Aorta (tissue), 5 donors: ENCODE data around the gene GAS6. TPM values are rescaled to one million over a fixed set of nuclear protein-coding genes. Genes with fewer than 3 reads are reported as not detected.

Source experiments
- ATAC-seq: fragments of 200-7000 bp; cut with Tn5 transposase; one replicate; pipeline ENCODE4 v1.9.1; 2022; ENCODE audit warnings: moderate library complexity; ENCODE audit not compliant: low FRiP score
- DNase-seq, 2 donors: peaks; one replicate each; pipeline ENCODE4 v3.0.0-alpha.2; 2020
- H3K27ac ChIP-seq, 2 donors: one replicate each; pipeline ENCODE4 v1.5.1; 2013; ENCODE audit warnings: low read length in 2 of 2, mild to moderate bottlenecking in 2 of 2, moderate library complexity in 2 of 2, control low read depth in 1 of 2, inconsistent platforms in 1 of 2, low read depth in 1 of 2
- H3K27me3 ChIP-seq, 2 donors: one replicate each; pipeline ENCODE4 v1.6.1; 2013; ENCODE audit warnings: control low read depth in 1 of 2, low read length in 1 of 2, mild to moderate bottlenecking in 1 of 2, moderate library complexity in 1 of 2; ENCODE audit not compliant: insufficient read depth in 2 of 2, control insufficient read depth in 1 of 2
- H3K36me3 ChIP-seq, 2 donors: one replicate each; pipeline ENCODE4 v1.6.1; 2013; ENCODE audit warnings: control low read depth in 1 of 2, low read length in 1 of 2, mild to moderate bottlenecking in 1 of 2; ENCODE audit not compliant: insufficient read depth in 2 of 2, control insufficient read depth in 1 of 2
- H3K4me1 ChIP-seq, 2 donors: one replicate each; pipeline ENCODE4 v1.6.1; 2013; ENCODE audit warnings: low read length in 2 of 2, control low read depth in 1 of 2, mild to moderate bottlenecking in 1 of 2, moderate library complexity in 1 of 2; ENCODE audit not compliant: insufficient read depth in 2 of 2, control insufficient read depth in 1 of 2
- H3K4me3 ChIP-seq, 2 donors: one replicate each; pipeline ENCODE4 v1.5.1; 2013; ENCODE audit warnings: low read length in 2 of 2, control low read depth in 1 of 2, mild to moderate bottlenecking in 1 of 2
- H3K9me3 ChIP-seq: one replicate; pipeline ENCODE4 v1.6.1; 2013; ENCODE audit warnings: mild to moderate bottlenecking, low read length; ENCODE audit not compliant: control insufficient read depth
- WGBS, 2 donors: extraction: QIAGEN DNeasy Blood & Tissue Kit; methylation state at CpG; one replicate each; pipeline ENCODE4 v1.1.7; 2013; 5-methylcytosine and 5-hydroxymethylcytosine counted together
- intact Hi-C, 2 donors: fragments of 100-400 bp; cut with DNase I; formaldehyde crosslinking; loops; one replicate each; pipeline versions ENCODE4 v1.14.2 to v1.15.0; 2022
- polyA plus RNA-seq, 2 donors: library from polyadenylated mRNA; stranded (reverse); fragments of 200-250 nt; gene quantifications; one replicate each; pipeline ENCODE4 v1.2.3, GENCODE V29; 2013
- total RNA-seq, 2 donors: library from RNA; stranded (reverse); fragmentation: NEBNext Ultra II Directional; extraction: Animal tissue kit (Norgen Biotek cat#: 25700); gene quantifications; one replicate each; pipeline ENCODE4 v1.2.1, GENCODE V29; 2021
- donor health status: healthy with polysubstance abuse.
- donor health status: Bipolar disorder and iron deficiency.
- donor health status: DM: no; HTN: no; CAD: no.
- donor health status: DM: no; HTN: no; CAD: no.
- donor health status: DM: yes; HTN: yes; CAD: no.

GAS6 gene
- total and polyA plus RNA-seq, 4 donors, result 244 to 509 (median 333) TPM

- H3K27ac ChIP-seq, result peak overlapping the region in 1 of 2 donors; percentile 33
- peaks cover 0 to 3% of the 10 kb centered on the region in 2 donors for H3K4me1 ChIP-seq
- peak; percentile 58 for ATAC-seq
- WGBS, 2 donors, result 32% methylated on average over 11 of the region's 11 CpGs
- intact Hi-C loops, result no loop called here
- peak in 1 of 2 donors; percentile 59 for DNase-seq
- no peak overlapping the region for H3K4me3 ChIP-seq
- H3K36me3 ChIP-seq, result no peaks in the 10 kb centered on the region
- no peaks in the 10 kb centered on the region for H3K27me3 ChIP-seq
- H3K9me3 ChIP-seq, result no peaks in the 10 kb centered on the region
Measured at GRCh38 chr13:113853518-113854237, 10.2 kb downstream of the GAS6 start.

- H3K27me3 ChIP-seq, result no peaks in the 10 kb centered on the region
- DNase-seq, result peak in 1 of 2 donors; percentile 67
- no peaks in the 10 kb centered on the region for H3K36me3 ChIP-seq
- 75 to 78% methylated on average over 20 to 22 of the region's 22 CpGs for WGBS, 2 donors
- H3K4me3 ChIP-seq, result no peak overlapping the region
- H3K4me1 ChIP-seq, result peaks cover 0 to 3% of the 10 kb centered on the region in 2 donors
- ATAC-seq, result no peak
- peak overlapping the region in 1 of 2 donors; percentile 19 for H3K27ac ChIP-seq
- H3K9me3 ChIP-seq, result no peaks in the 10 kb centered on the region
- intact Hi-C loops, result no loop called here
Measured at GRCh38 chr13:113852536-113853517, 11.0 kb downstream of the GAS6 start.

- H3K4me1 ChIP-seq, result peaks cover 0 to 3% of the 10 kb centered on the region in 2 donors
- no peak overlapping the region for H3K27ac ChIP-seq
- ATAC-seq (no peak), DNase-seq (peak in 1 of 2 donors; percentile 62)
- no peaks in the 10 kb centered on the region for H3K27me3 ChIP-seq
- intact Hi-C loops, result no loop called here
- H3K4me3 ChIP-seq, result no peak overlapping the region
- H3K9me3 ChIP-seq, result no peaks in the 10 kb centered on the region
- 85 to 87% methylated on average over 23 of the region's 23 CpGs for WGBS, 2 donors
- no peaks in the 10 kb centered on the region for H3K36me3 ChIP-seq
Measured at GRCh38 chr13:113851826-113852535, 11.9 kb downstream of the GAS6 start.

- DNase-seq (no peak), ATAC-seq (no peak)
- H3K27ac ChIP-seq, result no peak overlapping the region
- 95 to 97% methylated on average over 1 of the region's 1 CpG for WGBS, 2 donors
- H3K4me3 ChIP-seq, result no peak overlapping the region
- H3K9me3 ChIP-seq, result no peaks in the 10 kb centered on the region
- H3K4me1 ChIP-seq, result peaks cover 0 to 3% of the 10 kb centered on the region in 2 donors
- H3K36me3 ChIP-seq, result peaks cover 0 to under 1% of the 10 kb centered on the region in 2 donors
- H3K27me3 ChIP-seq, result no peaks in the 10 kb centered on the region
- intact Hi-C loops, result no loop called here
Measured at GRCh38 chr13:113851480-113851803, 12.4 kb downstream of the GAS6 start.

- DNase-seq, result no peak
- Histone ChIP-seq H3K4me1 (peaks cover 0 to 3% of the 10 kb centered on the region in 2 donors), H3K27me3 (no peaks in the 10 kb centered on the region), H3K9me3 (no peaks in the 10 kb centered on the region), H3K36me3 (peaks cover 0 to 4% of the 10 kb centered on the region in 2 donors), H3K4me3 (no peak overlapping the region), H3K27ac (no peak overlapping the region)
- intact Hi-C loops, result no loop called here
- WGBS, 2 donors, result 96% methylated on average over 3 of the region's 3 CpGs
- no peak for ATAC-seq
Measured at GRCh38 chr13:113850722-113851479, 13.0 kb downstream of the GAS6 start.

- Histone ChIP-seq H3K27me3 (no peaks in the 10 kb centered on the region), H3K4me3 (no peak overlapping the region), H3K36me3 (peaks cover 0 to 5% of the 10 kb centered on the region in 2 donors), H3K27ac (no peak overlapping the region), H3K4me1 (peaks cover 0 to 3% of the 10 kb centered on the region in 2 donors), H3K9me3 (no peaks in the 10 kb centered on the region)
- no peak for ATAC-seq
- intact Hi-C loops, result no loop called here
- WGBS, 2 donors, result 91 to 94% methylated on average over 8 of the region's 8 CpGs
- DNase-seq, result no peak
Measured at GRCh38 chr13:113849981-113850721, 13.7 kb downstream of the GAS6 start.

GRCh38 chr13:113849546-113849945 is 14.3 kb downstream of the GAS6 start:
- no peak overlapping the region for H3K27ac ChIP-seq
- H3K27me3 ChIP-seq, result no peaks in the 10 kb centered on the region
- peaks cover 0 to 3% of the 10 kb centered on the region in 2 donors for H3K4me1 ChIP-seq
- no peak for ATAC-seq
- no peaks in the 10 kb centered on the region for H3K9me3 ChIP-seq
- intact Hi-C loops, result no loop called here
- peaks cover 0 to 7% of the 10 kb centered on the region in 2 donors for H3K36me3 ChIP-seq
- 87 to 94% methylated on average over 3 of the region's 3 CpGs for WGBS, 2 donors
- H3K4me3 ChIP-seq, result no peak overlapping the region
- no peak for DNase-seq
